RWPE1 (cell line): ENCODE results near the gene WASHC4.
"Not testable (repeated sequence)": the region's sequence is repeated elsewhere in the genome, so short reads cannot be mapped to it uniquely, and the experiment has no call there.

ENCODE experiments used
- CTCF ChIA-PET: fragments of 350-600 bp; sonication (Branson Sonifier 250); formaldehyde crosslinking; extraction: SDS; loops from one replicate; lab custom pipeline; 2021; lab: Yijun Ruan, JAX
- POLR2A ChIA-PET: fragments of 400-600 bp; formaldehyde crosslinking; extraction: SDS; loops from one replicate; lab custom pipeline; 2020; ENCODE audit warnings: antibody characterized with exemption; ENCODE audit not compliant: low non-redundant PET; lab: Yijun Ruan, JAX
- DNase-seq: peaks from one replicate; pipeline ENCODE4 v3.0.0; 2012; ENCODE audit warnings: low spot score
- H3K27ac ChIP-seq: fragments of 450-650 bp; 2 replicates; pipeline ENCODE4 v1.5.1; 2017
- TF ChIP-seq, protein P1 (sequence below): fragments of 450-650 bp; conservative IDR thresholded peaks from 2 replicates; pipeline ENCODE4 v1.5.1; 2017; ENCODE audit warnings: low read depth, mild to moderate bottlenecking

The WASHC4 gene

DNA sequence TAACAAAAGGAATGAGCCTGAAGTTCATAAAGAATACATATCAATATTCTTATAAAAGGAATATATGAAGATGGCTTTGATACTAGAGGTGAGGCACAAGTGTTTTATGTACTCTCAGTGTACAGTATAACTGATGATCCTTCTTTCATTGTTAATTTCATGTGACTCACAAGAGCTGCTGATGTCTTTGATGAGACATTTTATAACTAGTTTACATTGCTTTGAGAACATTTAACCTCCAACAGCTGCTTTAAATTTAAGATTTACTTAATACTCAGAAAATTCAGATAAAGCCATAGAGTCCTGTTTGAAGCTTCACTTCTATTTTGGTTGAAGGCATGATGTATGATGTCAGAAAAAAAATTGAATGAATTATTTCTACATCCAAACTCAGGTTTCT lies 59.8 kb downstream of the WASHC4 start:
- DNase-seq: no peak
- POLR2A ChIA-PET: no interaction called here
- TF ChIP-seq, protein P1, sequence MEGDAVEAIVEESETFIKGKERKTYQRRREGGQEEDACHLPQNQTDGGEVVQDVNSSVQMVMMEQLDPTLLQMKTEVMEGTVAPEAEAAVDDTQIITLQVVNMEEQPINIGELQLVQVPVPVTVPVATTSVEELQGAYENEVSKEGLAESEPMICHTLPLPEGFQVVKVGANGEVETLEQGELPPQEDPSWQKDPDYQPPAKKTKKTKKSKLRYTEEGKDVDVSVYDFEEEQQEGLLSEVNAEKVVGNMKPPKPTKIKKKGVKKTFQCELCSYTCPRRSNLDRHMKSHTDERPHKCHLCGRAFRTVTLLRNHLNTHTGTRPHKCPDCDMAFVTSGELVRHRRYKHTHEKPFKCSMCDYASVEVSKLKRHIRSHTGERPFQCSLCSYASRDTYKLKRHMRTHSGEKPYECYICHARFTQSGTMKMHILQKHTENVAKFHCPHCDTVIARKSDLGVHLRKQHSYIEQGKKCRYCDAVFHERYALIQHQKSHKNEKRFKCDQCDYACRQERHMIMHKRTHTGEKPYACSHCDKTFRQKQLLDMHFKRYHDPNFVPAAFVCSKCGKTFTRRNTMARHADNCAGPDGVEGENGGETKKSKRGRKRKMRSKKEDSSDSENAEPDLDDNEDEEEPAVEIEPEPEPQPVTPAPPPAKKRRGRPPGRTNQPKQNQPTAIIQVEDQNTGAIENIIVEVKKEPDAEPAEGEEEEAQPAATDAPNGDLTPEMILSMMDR: no peak
- H3K27ac ChIP-seq: no peak overlapping the region
- CTCF ChIA-PET: no interaction called here

DNA sequence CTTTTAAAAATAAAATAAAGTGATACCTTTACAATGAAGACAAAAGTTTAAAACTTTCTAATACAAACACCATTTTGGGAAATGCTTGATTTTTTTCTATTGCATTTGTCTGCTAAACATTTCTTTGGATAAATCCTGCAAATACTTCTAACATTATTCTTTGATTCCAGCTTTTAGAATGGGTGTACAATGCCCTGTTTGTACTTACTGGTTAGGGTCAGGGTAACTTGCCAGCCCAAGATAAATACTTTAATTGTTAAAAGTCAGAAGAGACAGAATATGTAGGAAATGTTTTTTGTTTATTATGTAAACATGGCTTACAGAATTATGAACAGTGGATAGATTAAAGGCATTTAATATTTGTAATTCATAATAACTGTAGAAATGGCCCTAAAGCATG lies 60.5 kb downstream of the WASHC4 start:
- no peak overlapping the region for H3K27ac ChIP-seq
- TF ChIP-seq, protein P1: no peak
- POLR2A ChIA-PET: no interaction called here
- CTCF ChIA-PET: no interaction called here
- no peak for DNase-seq

DNA sequence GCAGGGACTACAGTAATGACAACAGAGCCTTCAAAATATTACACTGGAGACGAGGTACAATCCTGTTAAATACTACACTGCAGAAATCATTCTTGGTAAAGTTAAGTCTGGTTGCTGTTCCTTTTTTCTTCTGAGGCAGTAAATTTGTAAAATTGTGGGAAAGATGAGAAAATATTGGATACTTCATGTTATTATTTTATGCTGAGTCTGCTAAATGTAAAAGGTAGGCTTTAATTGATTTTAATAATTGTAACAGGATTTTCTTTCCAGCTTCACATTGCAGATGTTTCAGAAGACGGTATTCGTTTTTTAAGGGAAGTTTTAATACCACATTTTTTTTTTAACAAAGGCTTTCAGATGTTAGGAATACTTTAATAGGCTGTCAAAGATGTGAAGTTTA lies 62.6 kb downstream of the WASHC4 start:
- ChIA-PET POLR2A (no interaction called here), CTCF (no interaction called here)
- H3K27ac ChIP-seq: no peak overlapping the region
- TF ChIP-seq, protein P1: no peak
- DNase-seq: no peak

DNA sequence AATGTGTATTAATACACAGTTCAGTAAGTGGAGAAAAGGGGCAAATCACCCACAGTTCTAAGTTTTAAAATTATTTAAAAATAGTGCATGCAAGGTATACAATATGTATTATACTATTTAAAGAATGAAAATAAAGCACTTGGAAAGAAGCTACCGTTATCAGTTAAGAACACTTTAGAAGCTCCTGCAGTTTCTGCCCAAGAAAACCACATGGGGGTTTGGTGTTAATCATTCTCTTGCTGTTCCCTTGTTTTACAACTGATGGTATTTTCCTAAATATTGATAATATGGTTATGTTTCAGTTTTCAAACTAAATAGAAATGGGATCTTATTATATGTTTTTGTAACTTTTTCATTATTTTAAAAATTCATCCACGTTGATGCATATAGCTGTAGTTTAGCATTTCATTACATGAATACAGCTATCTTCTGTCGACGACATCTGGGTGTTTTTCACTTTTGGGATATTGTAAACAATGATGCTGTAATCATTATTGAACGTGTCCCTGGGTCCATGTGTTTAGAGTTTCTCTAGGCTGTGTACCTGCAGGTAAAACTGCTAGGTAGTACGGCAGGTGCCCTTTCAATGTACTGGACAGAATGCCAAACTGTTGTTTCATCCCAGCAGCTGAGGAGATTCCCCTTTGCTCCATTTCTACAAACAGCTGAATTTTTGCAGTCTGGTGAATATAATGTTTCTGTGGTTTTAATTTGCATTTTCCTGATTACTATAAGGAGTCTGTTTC lies 64.3 kb downstream of the WASHC4 start:
- no peak overlapping the region for H3K27ac ChIP-seq
- ChIA-PET POLR2A (no interaction called here), CTCF (no interaction called here)
- no peak for DNase-seq
- TF ChIP-seq, protein P1: no peak

DNA sequence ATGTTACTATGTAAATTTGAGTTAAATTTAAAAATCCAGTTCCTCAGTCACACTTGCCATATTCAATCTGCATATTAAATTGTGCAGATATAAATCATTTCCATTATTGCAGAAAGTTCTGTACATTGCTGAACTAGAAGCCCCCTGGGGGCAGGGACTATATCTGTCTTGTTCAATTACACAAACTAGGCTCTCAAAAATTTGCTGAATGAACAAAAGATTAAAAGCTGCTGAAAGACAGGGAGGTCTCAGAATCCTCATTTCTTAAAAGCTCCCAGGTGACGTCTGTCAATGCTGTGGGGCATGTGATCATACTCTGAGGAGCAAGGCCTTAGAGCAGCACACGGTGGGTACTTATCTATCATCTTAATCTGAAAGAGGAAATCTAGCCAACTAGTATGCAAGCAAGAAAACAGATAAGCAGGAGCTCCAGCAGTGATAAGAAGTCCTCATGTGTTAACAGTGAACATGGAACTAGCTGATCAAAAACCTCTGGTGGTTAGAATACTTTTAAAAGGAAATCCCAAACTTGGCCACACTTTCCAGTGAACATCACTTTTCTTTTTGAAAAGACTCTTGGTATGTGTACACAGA lies 68.0 kb downstream of the WASHC4 start:
- H3K27ac ChIP-seq: no peak overlapping the region
- ChIA-PET CTCF (no interaction called here), POLR2A (no interaction called here)
- TF ChIP-seq, protein P1: no peak
- DNase-seq: no peak

DNA sequence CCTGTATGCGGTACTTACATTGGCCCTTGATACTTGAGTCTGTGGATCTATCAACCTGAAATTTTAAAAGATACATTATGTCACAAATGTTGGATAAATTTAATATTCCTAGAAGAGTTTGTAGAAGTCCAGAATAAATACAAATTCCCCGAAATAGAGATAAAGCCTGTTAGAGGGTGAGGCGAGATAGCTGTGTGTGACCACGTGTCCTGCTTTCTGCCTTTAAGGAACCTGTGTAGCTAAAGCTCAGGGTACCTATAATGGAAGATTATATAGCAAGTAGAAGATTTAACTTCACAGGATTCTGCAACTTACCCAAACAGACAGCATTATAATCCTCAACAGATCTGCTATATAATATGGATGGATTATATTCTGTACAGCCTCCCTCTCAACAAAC lies 69.7 kb downstream of the WASHC4 start:
- no peak for DNase-seq
- no peak overlapping the region for H3K27ac ChIP-seq
- TF ChIP-seq, protein P1: no peak
- ChIA-PET POLR2A (no interaction called here), CTCF (no interaction called here)

DNA sequence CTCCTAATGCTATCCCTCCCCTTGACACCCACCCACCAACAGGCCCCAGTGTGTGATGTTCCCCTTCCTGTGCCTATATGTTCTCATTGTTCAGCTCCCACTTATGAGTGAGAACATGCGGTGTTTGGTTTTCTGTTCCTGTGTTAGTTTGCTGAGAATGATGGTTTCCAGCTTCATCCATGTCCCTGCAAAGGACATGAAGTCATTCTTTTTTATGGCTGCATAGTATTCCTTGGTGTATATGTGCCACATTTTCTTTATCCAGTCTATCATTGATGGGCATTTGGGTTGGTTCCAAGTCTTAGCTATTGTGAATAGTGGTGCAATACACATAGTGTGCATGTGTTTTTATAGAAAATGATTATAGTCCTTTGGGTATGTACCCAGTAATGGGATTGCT lies 71.6 kb downstream of the WASHC4 start:
- DNase-seq, CTCF ChIA-PET, POLR2A ChIA-PET, H3K27ac ChIP-seq: not testable (repeated sequence)

DNA sequence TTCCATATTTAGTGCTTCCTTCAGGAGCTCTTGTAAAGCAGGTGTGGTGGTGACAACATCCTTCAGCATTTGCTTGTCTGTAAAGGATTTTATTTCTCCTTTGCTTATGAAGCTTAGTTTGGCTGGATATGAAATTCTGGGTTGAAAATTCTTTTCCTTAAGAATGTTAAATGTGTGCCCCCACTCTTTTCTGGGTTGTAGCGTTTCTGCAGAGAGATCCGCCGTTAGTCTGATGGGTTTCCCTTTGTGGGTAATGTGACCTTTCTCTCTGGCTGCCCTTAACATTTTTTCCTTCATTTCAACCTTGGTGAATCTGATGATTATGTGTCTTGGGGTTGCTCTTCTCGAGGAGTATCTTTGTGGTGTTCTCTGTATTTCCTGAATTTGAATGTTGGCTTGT lies 75.9 kb downstream of the WASHC4 start:
- DNase-seq, POLR2A ChIA-PET, H3K27ac ChIP-seq: not testable (repeated sequence)
- CTCF ChIA-PET: interaction anchor here (0.6 to 0.9 kb wide), 2 partner anchors 9 to 1299 kb away, joined by 3 read pairs; no protein-coding TSS in a partner anchor

DNA sequence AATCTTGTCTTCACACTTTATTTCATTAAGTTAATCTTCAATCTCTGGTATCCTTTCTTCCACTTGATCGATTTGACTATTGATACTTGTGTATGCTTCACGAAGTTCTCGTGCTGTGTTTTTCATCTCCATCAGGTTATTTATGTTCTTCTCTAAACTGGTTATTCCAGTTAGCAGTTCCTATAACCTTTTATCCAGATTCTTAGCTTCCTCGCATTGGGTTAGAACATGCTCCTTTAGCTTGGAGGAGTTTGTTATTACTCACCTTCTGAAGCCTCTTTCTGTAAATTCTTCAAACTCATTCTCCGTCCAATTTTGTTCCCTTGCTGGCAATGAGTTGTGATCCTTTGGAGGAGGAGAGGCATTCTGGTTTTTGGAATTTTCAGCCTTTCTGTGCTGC lies 76.4 kb downstream of the WASHC4 start:
- H3K27ac ChIP-seq, DNase-seq, POLR2A ChIA-PET: not testable (repeated sequence)
- CTCF ChIA-PET: interaction anchor here (0.9 kb wide), 1 partner anchor 9 kb away, joined by 3 read pairs; no protein-coding TSS in a partner anchor
